ENCODE results near the gene IL17RB. TPM values are rescaled to one million over a fixed set of nuclear protein-coding genes. Genes with fewer than 3 reads are reported as not detected.

The IL17RB gene
- total RNA-seq, 6 experiments from 2014 or later = not detected

- Mint-ChIP-seq H3K36me3 (ENCODE audit: low read depth) (no peaks in the 10 kb centered on the region), H3K27ac (no peak overlapping the region), H3K4me1 (ENCODE audit: low read depth) (no peaks in the 10 kb centered on the region), H3K9me3 (no peaks in the 10 kb centered on the region), H3K4me3 (no peak overlapping the region), H3K27me3 (ENCODE audit: insufficient read depth) (peaks cover 12% of the 10 kb centered on the region)
- TF ChIP-seq CTCF (IDR thresholded peaks at IDR 0.05) = no peak
- no peak for DNase-seq
These were observed 24.0 kb upstream of the IL17RB start for GRCh38 chr3:53822331-53822741.

GRCh38 chr3:53823026-53823955 lies 23.1 kb upstream of the IL17RB start:
- Mint-ChIP-seq H3K4me1 (ENCODE audit: low read depth) (no peaks in the 10 kb centered on the region), H3K4me3 (no peak overlapping the region), H3K27me3 (ENCODE audit: insufficient read depth) (peaks cover 12% of the 10 kb centered on the region), H3K36me3 (ENCODE audit: low read depth) (no peaks in the 10 kb centered on the region), H3K9me3 (no peaks in the 10 kb centered on the region), H3K27ac (no peak overlapping the region)
- no peak for DNase-seq
- TF ChIP-seq CTCF (IDR thresholded peaks at IDR 0.05) = no peak

GRCh38 chr3:53823956-53824657 lies 22.3 kb upstream of the IL17RB start:
- Mint-ChIP-seq H3K27me3 (ENCODE audit: insufficient read depth) (peaks cover 12% of the 10 kb centered on the region), H3K36me3 (ENCODE audit: low read depth) (no peaks in the 10 kb centered on the region), H3K9me3 (no peaks in the 10 kb centered on the region), H3K4me3 (no peak overlapping the region), H3K27ac (no peak overlapping the region), H3K4me1 (ENCODE audit: low read depth) (no peaks in the 10 kb centered on the region)
- TF ChIP-seq CTCF (IDR thresholded peaks at IDR 0.05) = no peak
- DNase-seq = no peak

GRCh38 chr3:53824795-53825194 lies 21.6 kb upstream of the IL17RB start:
- no peak for DNase-seq
- H3K27me3 Mint-ChIP-seq (ENCODE audit: insufficient read depth) = peaks cover 18% of the 10 kb centered on the region
- no peaks in the 10 kb centered on the region for H3K36me3 Mint-ChIP-seq (ENCODE audit: low read depth)
- TF ChIP-seq CTCF (IDR thresholded peaks at IDR 0.05) = no peak
- no peaks in the 10 kb centered on the region for H3K9me3 Mint-ChIP-seq
- no peak overlapping the region for H3K4me3 Mint-ChIP-seq
- H3K27ac Mint-ChIP-seq = no peak overlapping the region
- H3K4me1 Mint-ChIP-seq (ENCODE audit: low read depth) = no peaks in the 10 kb centered on the region

- Mint-ChIP-seq H3K36me3 (ENCODE audit: low read depth) (no peaks in the 10 kb centered on the region), H3K4me1 (ENCODE audit: low read depth) (no peaks in the 10 kb centered on the region), H3K4me3 (no peak overlapping the region), H3K9me3 (no peaks in the 10 kb centered on the region), H3K27ac (no peak overlapping the region), H3K27me3 (ENCODE audit: insufficient read depth) (peaks cover 11% of the 10 kb centered on the region)
- TF ChIP-seq CTCF (IDR thresholded peaks at IDR 0.05) = no peak
- DNase-seq = no peak
These were observed 20.3 kb upstream of the IL17RB start for GRCh38 chr3:53826048-53826447.

Measured in HFFc6 (cell line).